H1 (cell line): ENCODE data around the gene ST3GAL3. TPM values are rescaled to one million over a fixed set of nuclear protein-coding genes. Genes with fewer than 3 reads are reported as not detected.

Experiments used
- CEBPB ChIP-seq: IDR thresholded peaks from 2 replicates; pipeline ENCODE4 v1.6.1; 2012; ENCODE audit warnings: low read depth, low read length
- SAP30 ChIP-seq: fragments of 300-600 bp; sonication (generic); IDR thresholded peaks from 2 replicates; pipeline ENCODE4 v1.7.1; 2012; ENCODE audit warnings: low read length, moderate library complexity, mild to moderate bottlenecking, inconsistent platforms; ENCODE audit not compliant: insufficient read depth, insufficient replicate concordance
- polyA plus RNA-seq, 7 experiments: library from polyadenylated mRNA; depleted of rRNA in 3 of 7; stranded (reverse) in 5 of 7; unstranded in 2 of 7; fragments of >200 nt in 5 of 7; fragments of 200-250 nt in 2 of 7; gene quantifications; 1 replicate in 5 of 7; 2 replicates in 1 of 7; 4 replicates in 1 of 7; pipeline versions ENCODE4 v1.2.1 to v1.2.3, GENCODE V29; 2011 to 2013; ENCODE audit warnings: missing spikeins in 2 of 7, mixed read lengths in 2 of 7
- total RNA-seq: library from RNA; stranded (reverse); fragmentation: NEBNext Ultra II Directional; extraction: Animal tissue kit (Norgen Biotek cat#: 25700); gene quantifications from 2 replicates; pipeline ENCODE4 v1.2.1, GENCODE V29; 2021

Gene ST3GAL3
- total and polyA plus RNA-seq, 2 of the 8 experiments (the other 6 are each of a cell fraction or from before 2014, with no cell fraction given), result 6.8 to 7.0 TPM

- no peak for TF ChIP-seq SAP30
- TF ChIP-seq CEBPB, result no peak
Measured at GRCh38 chr1:43669878-43670277, 37.5 kb upstream of the ST3GAL3 start (continued).
